ENCODE results near the gene LTBP2. TPM values are rescaled to one million over a fixed set of nuclear protein-coding genes. Genes with fewer than 3 reads are reported as not detected.

The LTBP2 gene
- total and polyA plus RNA-seq, 2 of the 13 experiments (the other 11 are each of a cell fraction or from before 2014, with no cell fraction given), result 0.20 to 0.41 TPM

DNA sequence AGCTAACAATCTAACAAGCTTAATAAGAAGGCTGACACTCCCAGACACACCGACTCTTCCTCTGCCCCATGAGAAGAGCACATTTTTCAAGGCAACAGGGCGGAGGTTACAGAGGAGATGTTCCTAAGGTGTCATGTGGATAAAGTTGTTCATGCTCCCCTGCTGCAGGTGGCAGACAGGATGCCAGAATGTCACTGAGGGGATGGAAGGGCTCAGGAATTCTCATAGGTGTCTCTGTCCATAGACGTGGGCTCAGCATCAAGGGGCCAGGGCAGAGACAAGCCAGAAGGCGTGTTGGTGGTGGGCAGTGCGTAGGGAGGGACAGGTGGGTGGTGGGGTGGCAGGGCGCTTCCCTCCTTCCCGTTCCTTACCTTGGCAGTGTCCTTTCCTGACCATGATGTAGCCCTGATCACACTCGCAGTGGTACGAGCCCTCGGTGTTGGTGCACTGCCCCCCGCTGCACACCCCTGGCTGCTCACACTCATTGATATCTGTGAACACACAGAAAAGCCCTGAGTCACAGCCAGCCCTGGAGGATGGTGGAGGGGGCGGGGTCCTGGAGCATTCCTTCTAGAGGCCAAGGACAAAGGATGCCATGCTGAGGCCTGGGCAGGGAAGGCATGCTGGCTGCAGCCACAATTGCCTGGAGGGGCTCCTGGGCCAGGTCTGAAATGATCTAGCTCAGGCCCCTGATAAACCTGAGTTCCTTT lies 95.4 kb downstream of the LTBP2 start:
- Histone ChIP-seq H3K9ac (ENCODE audit: insufficient read depth, low read depth, low read length) (no peak overlapping the region), H4K20me1 (ENCODE audit: insufficient read depth, low read length) (no peaks in the 10 kb centered on the region), H3K27me3 (ENCODE audit: control insufficient read depth in 1 of 2, insufficient read depth in 2 of 2, low read length in 2 of 2) (peaks cover 0 to 10% of the 10 kb centered on the region in 2 experiments; a peak in 3 of 5 replicates), H3K4me1 (ENCODE audit: insufficient read depth, low read length) (peaks cover 29% of the 10 kb centered on the region), H3K4me2 (ENCODE audit: low read depth, low read length) (0 out of 2 replicates have a peak overlapping the region, but pooled peaks have one; percentile 12), H3K79me2 (ENCODE audit: insufficient read depth, low read length) (no peaks in the 10 kb centered on the region), H2AFZ (ENCODE audit: low read length) (no peak overlapping the region), H3K36me3 (replicated peaks in 1 of 2; ENCODE audit: control insufficient read depth in 1 of 2, insufficient read depth in 2 of 2, low read length in 2 of 2) (no peaks in the 10 kb centered on the region), H3K27ac (ENCODE audit: extremely low read length, insufficient read depth, low read length) (no peak overlapping the region), H3K4me3 (replicated peaks in 1 of 3; ENCODE audit: insufficient read depth in 1 of 3, low read depth in 2 of 3, low read length in 3 of 3) (no peak overlapping the region), H3K9me3 (ENCODE audit: low read length) (no peaks in the 10 kb centered on the region)
- DNase-seq (ENCODE audit: low spot score) (peak; percentile 65), FAIRE-seq (no peak), ATAC-seq (peak; percentile 78)
- CTCF ChIA-PET (ENCODE audit: low intra/inter-chr PET ratio, low total read pairs), result no interaction called here
- BruUV-seq (replicated peaks), result no TSS peak
- POLR2A ChIA-PET, result no interaction called here
- WGBS (ENCODE audit: low lambda C conversion rate), result 58% methylated on average over 7 of the region's 12 CpGs
- in situ Hi-C loops (cut with HindIII; ENCODE audit: extremely low pct_ligation_motif_present, low pct_unique_long_range_greater_than_20kb), result no loop called here
- intact Hi-C loops (cut with micrococcal nuclease; ENCODE audit: unreplicated experiment), result no loop called here
- TF ChIP-seq GTF2F1 (IDR thresholded peaks at IDR 0.05; ENCODE audit: low read length) (no peak), SAP130 (CRISPR knock-in tag; IDR thresholded peaks at IDR 0.05; ENCODE audit: low read depth) (peak; percentile 25; the same call in 1 of the 2 replicates), FIP1L1 (IDR thresholded peaks at IDR 0.05; ENCODE audit: borderline replicate concordance, insufficient read depth, low read depth, low read length) (no peak), PAX8 (CRISPR knock-in tag; IDR thresholded peaks at IDR 0.05; ENCODE audit: borderline replicate concordance) (no peak), SP4 (CRISPR knock-in tag; IDR thresholded peaks at IDR 0.05) (no peak), ZNF367 (CRISPR knock-in tag; IDR thresholded peaks at IDR 0.05; ENCODE audit: borderline replicate concordance) (no peak), RARA (CRISPR knock-in tag; IDR thresholded peaks at IDR 0.05) (peak; percentile 24; the same call in 1 of the 2 replicates), RFX5 (IDR thresholded peaks at IDR 0.05; ENCODE audit: low read depth, low read length) (no peak), ZNF782 (CRISPR knock-in tag; IDR thresholded peaks at IDR 0.05; ENCODE audit: borderline replicate concordance) (no peak), GATAD2A (CRISPR knock-in tag; IDR thresholded peaks at IDR 0.05) (0 out of 2 replicates have a peak, but pooled peaks have one; percentile 25), ZBTB33 (CRISPR knock-in tag; IDR thresholded peaks at IDR 0.05) (no peak), TBP (CRISPR knock-in tag; IDR thresholded peaks at IDR 0.05) (no peak), ZNF510 (CRISPR knock-in tag; IDR thresholded peaks at IDR 0.05; ENCODE audit: low read depth) (no peak), ZNF292 (CRISPR knock-in tag; IDR thresholded peaks at IDR 0.05; ENCODE audit: borderline replicate concordance, low read depth) (no peak), ZMYM2 (CRISPR knock-in tag; IDR thresholded peaks at IDR 0.05) (no peak), ZNF343 (CRISPR knock-in tag; IDR thresholded peaks at IDR 0.05) (no peak), ZNF768 (CRISPR knock-in tag; IDR thresholded peaks at IDR 0.05) (no peak), TBX3 (IDR thresholded peaks at IDR 0.05; ENCODE audit: borderline replicate concordance) (no peak)
- TF ChIP-seq, protein P1, sequence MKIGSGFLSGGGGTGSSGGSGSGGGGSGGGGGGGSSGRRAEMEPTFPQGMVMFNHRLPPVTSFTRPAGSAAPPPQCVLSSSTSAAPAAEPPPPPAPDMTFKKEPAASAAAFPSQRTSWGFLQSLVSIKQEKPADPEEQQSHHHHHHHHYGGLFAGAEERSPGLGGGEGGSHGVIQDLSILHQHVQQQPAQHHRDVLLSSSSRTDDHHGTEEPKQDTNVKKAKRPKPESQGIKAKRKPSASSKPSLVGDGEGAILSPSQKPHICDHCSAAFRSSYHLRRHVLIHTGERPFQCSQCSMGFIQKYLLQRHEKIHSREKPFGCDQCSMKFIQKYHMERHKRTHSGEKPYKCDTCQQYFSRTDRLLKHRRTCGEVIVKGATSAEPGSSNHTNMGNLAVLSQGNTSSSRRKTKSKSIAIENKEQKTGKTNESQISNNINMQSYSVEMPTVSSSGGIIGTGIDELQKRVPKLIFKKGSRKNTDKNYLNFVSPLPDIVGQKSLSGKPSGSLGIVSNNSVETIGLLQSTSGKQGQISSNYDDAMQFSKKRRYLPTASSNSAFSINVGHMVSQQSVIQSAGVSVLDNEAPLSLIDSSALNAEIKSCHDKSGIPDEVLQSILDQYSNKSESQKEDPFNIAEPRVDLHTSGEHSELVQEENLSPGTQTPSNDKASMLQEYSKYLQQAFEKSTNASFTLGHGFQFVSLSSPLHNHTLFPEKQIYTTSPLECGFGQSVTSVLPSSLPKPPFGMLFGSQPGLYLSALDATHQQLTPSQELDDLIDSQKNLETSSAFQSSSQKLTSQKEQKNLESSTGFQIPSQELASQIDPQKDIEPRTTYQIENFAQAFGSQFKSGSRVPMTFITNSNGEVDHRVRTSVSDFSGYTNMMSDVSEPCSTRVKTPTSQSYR (CRISPR knock-in tag; IDR thresholded peaks at IDR 0.05; ENCODE audit: borderline replicate concordance), result peak; percentile 26; the same call in 1 of the 2 replicates
- TF ChIP-seq, protein P2, sequence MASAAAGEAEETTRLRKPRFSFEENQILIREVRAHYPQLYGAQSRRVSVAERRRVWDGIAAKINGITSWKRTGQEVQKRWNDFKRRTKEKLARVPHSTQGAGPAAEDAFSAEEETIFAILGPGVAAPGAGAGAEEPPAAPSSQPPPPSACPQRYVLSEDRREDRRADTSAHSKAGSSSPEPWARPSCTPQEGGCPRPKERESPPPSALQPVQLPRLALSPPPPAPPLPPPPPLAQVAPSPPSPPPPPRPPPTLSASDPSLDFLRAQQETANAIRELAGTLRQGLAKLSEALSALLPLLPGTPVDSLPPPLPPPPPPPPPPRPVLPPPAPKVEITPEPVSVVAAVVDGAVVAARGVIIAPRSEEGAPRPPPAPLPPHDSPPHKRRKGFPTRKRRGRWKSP (CRISPR knock-in tag; IDR thresholded peaks at IDR 0.05), result no peak

All from HepG2 (cell line).